Coronary artery (tissue), 2 donors: ENCODE data around the gene GPAT3.

Experiments used
- DNase-seq: peaks from one replicate; pipeline ENCODE4 v3.0.0-alpha.2; 2017; ENCODE audit warnings: low spot score
- H3K27ac ChIP-seq, 2 donors: fragments of 200-600 bp; sonication (generic); one replicate each; pipeline ENCODE4 v1.5.1; 2016 to 2019
- H3K4me3 ChIP-seq: fragments of 200-600 bp; sonication (generic); 2 replicates; pipeline ENCODE4 v1.5.1; 2016; ENCODE audit warnings: mild to moderate bottlenecking, moderate library complexity
- TF ChIP-seq, protein P1 (sequence below): fragments of 200-600 bp; sonication (generic); IDR thresholded peaks from one replicate; pipeline ENCODE4 v1.5.1; 2019; ENCODE audit warnings: antibody characterized with exemption

Gene GPAT3

DNA sequence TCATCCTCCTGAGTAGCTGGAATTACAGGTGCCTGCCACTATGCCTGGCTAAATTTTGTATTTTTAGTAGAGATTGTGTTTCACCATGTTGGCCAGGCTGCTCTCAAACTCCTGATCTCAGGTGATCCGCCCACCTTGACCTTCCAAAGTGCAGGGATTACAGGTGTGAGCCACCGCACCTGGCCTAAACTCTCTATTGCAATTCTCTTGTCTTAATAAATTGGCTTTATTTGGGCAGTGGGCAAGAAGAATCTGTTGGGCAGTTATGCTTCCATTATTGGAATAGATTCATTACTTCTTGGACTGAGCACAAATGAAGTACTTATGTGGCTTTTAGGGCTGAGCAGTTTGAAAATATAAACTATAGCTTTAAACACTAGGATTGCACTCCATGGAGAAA is 8.2 kb upstream of the GPAT3 start:
- TF ChIP-seq, protein P1, sequence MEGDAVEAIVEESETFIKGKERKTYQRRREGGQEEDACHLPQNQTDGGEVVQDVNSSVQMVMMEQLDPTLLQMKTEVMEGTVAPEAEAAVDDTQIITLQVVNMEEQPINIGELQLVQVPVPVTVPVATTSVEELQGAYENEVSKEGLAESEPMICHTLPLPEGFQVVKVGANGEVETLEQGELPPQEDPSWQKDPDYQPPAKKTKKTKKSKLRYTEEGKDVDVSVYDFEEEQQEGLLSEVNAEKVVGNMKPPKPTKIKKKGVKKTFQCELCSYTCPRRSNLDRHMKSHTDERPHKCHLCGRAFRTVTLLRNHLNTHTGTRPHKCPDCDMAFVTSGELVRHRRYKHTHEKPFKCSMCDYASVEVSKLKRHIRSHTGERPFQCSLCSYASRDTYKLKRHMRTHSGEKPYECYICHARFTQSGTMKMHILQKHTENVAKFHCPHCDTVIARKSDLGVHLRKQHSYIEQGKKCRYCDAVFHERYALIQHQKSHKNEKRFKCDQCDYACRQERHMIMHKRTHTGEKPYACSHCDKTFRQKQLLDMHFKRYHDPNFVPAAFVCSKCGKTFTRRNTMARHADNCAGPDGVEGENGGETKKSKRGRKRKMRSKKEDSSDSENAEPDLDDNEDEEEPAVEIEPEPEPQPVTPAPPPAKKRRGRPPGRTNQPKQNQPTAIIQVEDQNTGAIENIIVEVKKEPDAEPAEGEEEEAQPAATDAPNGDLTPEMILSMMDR, result no peak
- no peak overlapping the region for H3K4me3 ChIP-seq
- no peak overlapping the region for H3K27ac ChIP-seq
- DNase-seq, result no peak

DNA sequence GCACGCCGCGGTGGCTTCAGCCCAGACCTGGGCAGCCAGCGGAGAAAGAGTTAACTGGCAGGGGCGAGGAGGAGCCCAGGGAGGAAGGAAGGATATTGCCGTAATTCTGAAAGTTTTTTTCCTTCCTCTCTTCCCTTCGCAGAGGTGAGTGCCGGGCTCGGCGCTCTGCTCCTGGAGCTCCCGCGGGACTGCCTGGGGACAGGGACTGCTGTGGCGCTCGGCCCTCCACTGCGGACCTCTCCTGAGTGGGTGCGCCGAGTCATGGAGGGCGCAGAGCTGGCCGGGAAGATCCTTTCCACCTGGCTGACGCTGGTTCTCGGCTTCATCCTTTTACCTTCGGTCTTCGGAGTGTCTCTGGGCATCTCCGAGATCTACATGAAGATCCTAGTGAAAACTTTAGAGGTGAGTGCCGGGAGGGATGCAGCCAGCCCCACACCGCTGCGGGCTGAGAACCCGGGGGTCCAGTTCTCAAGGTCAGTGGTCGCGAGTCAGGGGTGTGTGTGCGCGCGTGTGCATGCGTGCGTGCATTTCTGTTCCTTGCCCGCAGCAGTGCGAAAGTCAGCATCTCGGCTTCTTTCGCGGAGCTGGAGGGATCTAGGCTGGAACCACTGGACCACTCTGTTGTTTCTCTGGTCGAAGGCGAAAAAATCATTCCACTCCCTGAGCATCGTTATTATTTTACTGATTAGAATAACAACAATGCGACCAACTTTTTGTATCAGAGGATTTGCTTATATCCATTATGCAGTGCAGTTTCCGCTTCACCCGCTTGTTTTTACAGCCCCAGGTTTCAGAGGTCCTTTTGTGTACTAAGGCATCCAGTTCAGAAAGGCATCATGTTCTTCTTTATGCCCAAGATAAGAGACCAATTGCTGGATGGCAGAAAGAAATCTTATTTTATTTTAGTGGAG is 709 bp downstream of the GPAT3 start:
- H3K4me3 ChIP-seq, result peak overlapping the region; percentile 81
- H3K27ac ChIP-seq, result peak overlapping the region in 1 of 2 donors; percentile 12
- DNase-seq, result no peak
- TF ChIP-seq, protein P1, result no peak

DNA sequence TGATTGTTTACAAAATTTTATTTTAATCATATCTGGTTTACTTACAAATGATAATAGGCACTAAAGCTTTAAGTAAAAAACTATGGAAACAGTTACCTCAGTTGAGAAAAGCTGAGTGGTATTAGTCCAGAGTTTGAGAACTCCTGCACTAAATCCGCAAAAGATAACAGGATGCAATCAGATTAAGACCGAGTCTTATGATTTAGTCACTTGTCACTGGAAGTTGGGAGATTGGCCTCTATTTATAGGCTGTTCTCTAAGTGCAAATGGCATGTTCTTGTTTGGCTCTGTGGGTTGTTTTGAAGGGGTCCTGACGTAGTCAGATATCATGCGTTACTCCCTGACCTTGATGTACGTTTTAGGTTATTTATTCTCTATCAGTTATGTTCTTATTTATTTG is 6.3 kb downstream of the GPAT3 start:
- no peak for DNase-seq
- H3K27ac ChIP-seq, result no peak overlapping the region
- H3K4me3 ChIP-seq, result no peak overlapping the region
- TF ChIP-seq, protein P1, result no peak

DNA sequence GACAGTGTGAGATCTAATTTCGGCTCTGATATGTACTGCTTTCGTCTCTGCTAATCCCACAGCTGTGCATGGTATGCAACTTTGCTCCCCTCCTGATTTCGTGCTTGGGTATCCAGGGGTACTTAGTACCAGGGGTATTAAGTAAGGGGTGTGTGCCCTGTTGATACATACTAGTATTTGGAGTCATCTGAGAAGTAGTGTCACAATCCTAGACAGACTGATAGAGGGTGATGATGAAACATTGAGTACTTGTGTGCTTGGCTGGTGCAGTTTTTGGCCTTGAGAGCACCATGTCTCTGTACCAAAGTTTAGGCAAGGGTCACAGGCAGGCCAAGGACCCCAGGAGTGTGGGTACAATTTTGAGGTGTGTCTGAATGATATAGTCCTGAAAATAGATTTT is 10.9 kb downstream of the GPAT3 start:
- no peak overlapping the region for H3K4me3 ChIP-seq
- TF ChIP-seq, protein P1, result no peak
- H3K27ac ChIP-seq, result no peak overlapping the region
- no peak for DNase-seq

DNA sequence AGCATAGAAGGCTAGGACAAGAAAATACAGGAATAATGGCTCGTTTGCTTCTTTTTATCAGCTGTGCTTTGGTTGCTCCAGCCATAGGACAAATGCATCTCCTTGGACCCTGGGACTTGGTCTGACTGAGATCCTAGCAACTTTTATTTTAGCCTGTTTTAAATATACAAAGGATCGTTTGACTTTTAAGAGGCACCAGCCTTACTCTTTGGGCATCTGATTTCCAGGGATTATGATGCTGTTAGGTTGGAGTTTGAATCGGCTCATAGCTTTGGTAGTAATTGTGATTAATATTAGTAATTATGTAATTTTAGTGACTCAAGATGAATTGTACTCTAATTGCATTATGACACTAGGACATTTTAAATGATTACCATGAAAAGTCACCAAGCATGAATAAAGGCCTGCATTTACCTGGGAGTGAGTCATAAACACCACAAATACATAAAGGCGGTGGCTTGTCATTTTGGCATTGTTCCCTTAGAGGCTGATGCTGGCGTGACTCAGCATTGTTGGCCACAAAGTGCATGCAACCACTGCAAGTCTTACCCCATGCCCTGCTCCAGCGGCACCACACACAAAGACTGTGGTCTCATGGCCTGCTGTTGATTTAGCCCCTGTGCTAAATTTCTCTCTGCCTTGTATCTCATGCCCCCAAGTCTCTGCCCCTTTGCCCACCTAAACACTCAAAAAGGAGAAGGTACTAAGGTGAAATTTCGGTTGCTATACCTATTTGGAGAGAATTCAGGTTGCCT is 12.4 kb downstream of the GPAT3 start:
- Histone ChIP-seq H3K4me3 (no peak overlapping the region), H3K27ac (no peak overlapping the region)

DNA sequence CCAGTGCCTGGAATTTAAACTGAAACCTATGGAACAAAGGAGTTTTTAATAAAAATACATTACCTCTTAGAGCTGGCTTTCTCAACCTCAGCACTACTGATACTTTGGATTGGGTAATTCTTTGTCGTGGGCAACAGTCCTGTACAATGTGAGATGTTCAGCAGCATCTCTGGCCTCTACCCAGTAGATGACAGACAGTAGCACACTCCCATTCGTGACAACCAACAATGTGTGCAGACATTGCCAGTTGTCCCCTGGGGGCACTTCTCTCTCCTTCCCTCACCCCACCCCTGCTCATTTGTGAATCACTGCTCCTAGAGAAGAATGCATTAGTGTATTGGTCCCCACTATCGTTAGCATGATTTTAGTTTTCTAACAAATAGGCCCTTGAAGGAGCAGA is 16.2 kb downstream of the GPAT3 start:
- Histone ChIP-seq H3K4me3 (no peak overlapping the region), H3K27ac (no peak overlapping the region)
- no peak for DNase-seq
- TF ChIP-seq, protein P1, result no peak

More for the DNA sequence above, 12.4 kb downstream of the GPAT3 start:
- TF ChIP-seq, protein P1, result no peak
- DNase-seq, result no peak
